CD4-positive, CD25-positive, alpha-beta regulatory T cell (primary cell): ENCODE data around the gene ARHGEF39. TPM values are rescaled to one million over a fixed set of nuclear protein-coding genes. Genes with fewer than 3 reads are reported as not detected.

ENCODE experiments used
- ATAC-seq, 2 donors: fragments of 150-1000 bp; cut with Tn5 transposase; one replicate each; pipeline ENCODE4 v1.10.0; 2021; ENCODE audit warnings: low read depth in 2 of 2, moderate number of reproducible peaks in 2 of 2, moderate library complexity in 1 of 2
- DNase-seq, 3 donors: peaks; one replicate each; pipeline versions ENCODE4 v3.0.0 to v3.0.0-alpha.2; 2012 to 2022; ENCODE audit warnings: mixed read lengths in 1 of 3
- H3K27ac ChIP-seq: one replicate; pipeline ENCODE4 v1.7.0; 2013; ENCODE audit warnings: mild to moderate bottlenecking, low read length; ENCODE audit not compliant: insufficient read depth, poor library complexity, severe bottlenecking
- H3K27me3 ChIP-seq: one replicate; pipeline ENCODE4 v1.7.0; 2013; ENCODE audit warnings: low read length; ENCODE audit not compliant: control insufficient read depth, insufficient read depth
- H3K36me3 ChIP-seq: one replicate; pipeline ENCODE4 v1.7.0; 2013; ENCODE audit warnings: mild to moderate bottlenecking, low read length, moderate library complexity; ENCODE audit not compliant: control insufficient read depth, insufficient read depth
- H3K4me1 ChIP-seq: 2 replicates; pipeline ENCODE4 v1.7.0; 2013; ENCODE audit warnings: mild to moderate bottlenecking, low read length; ENCODE audit not compliant: insufficient read depth, control insufficient read depth, poor library complexity, severe bottlenecking
- H3K4me3 ChIP-seq: one replicate; pipeline ENCODE4 v1.7.0; 2013; ENCODE audit warnings: low read depth, mild to moderate bottlenecking, low read length, moderate library complexity
- H3K9me3 ChIP-seq, 2 experiments: 1 replicate in 1 of 2; 2 replicates in 1 of 2; pipeline ENCODE4 v1.7.0; 2013; ENCODE audit warnings: low read length in 2 of 2, mild to moderate bottlenecking in 1 of 2, moderate library complexity in 1 of 2; ENCODE audit not compliant: control insufficient read depth in 2 of 2
- H3K27ac Mint-ChIP-seq, 3 donors: one replicate each; pipeline ENCODE4 v1.8.0; 2020 to 2022; ENCODE audit warnings: mild to moderate bottlenecking in 3 of 3, mixed read lengths in 3 of 3, moderate library complexity in 2 of 3
- H3K27me3 Mint-ChIP-seq: one replicate; pipeline ENCODE4 v1.8.0; 2022; ENCODE audit warnings: mild to moderate bottlenecking, mixed read lengths
- H3K36me3 Mint-ChIP-seq: one replicate; pipeline ENCODE4 v1.8.0; 2020; ENCODE audit warnings: mixed read lengths
- H3K4me1 Mint-ChIP-seq, 4 donors: one replicate each; pipeline ENCODE4 v1.8.0; 2020 to 2022; ENCODE audit warnings: mixed read lengths in 4 of 4, mild to moderate bottlenecking in 1 of 4
- H3K4me3 Mint-ChIP-seq, 4 donors: one replicate each; pipeline ENCODE4 v1.8.0; 2020 to 2022; ENCODE audit warnings: mild to moderate bottlenecking in 4 of 4, mixed read lengths in 4 of 4, moderate library complexity in 3 of 4
- H3K9me3 Mint-ChIP-seq, 7 donors: one replicate each; pipeline ENCODE4 v1.8.0; 2020 to 2022; ENCODE audit warnings: mixed read lengths in 7 of 7, mild to moderate bottlenecking in 3 of 7, moderate library complexity in 2 of 7
- polyA plus RNA-seq, 4 donors: library from polyadenylated mRNA; unstranded; fragments of 300-500 nt; fragmentation: Illumina TruSeq; gene quantifications; one replicate each; pipeline ENCODE4 v1.2.3, GENCODE V29; 2021
- total RNA-seq: library from RNA; stranded (reverse); gene quantifications from one replicate; pipeline ENCODE4 v1.2.3, GENCODE V29; 2022

ARHGEF39 gene
- total and polyA plus RNA-seq, 5 donors from 2014 or later: 0.36 to 0.84 (median 0.44) TPM

DNA sequence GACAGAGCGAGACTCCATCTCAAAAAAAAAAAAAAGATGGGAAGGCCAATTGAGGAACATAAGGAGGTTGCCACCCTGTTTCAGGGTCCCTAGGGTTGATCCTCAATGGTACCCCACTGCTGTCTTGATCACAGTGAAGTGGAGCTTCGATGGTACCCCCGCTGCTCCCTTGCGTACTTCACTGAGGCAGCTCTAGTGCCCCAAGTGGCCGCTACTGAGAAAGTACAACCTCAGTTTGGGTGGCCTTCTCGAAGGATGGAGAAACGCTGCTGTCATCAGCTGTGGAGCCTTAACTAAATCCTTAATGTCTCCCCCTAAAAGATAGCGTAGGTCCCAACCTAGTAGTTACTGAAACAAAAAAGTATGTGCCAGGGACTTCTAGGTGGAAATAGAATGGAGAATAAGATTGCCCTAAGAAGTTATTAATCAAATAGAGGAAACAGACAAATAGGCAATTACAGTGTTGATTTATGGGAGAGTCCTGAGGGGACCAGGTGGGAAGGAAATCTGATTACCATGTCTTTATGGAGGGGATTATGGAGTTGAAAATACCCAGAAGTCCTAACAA, 53.7 kb downstream of the ARHGEF39 start:
- Mint-ChIP-seq H3K4me3 (peak overlapping the region in 2 of 4 donors; percentile 5 to 14), H3K27ac (no peak overlapping the region), H3K36me3 (peaks cover 5% of the 10 kb centered on the region), H3K27me3 (no peaks in the 10 kb centered on the region), H3K4me1 (peaks cover 8 to 34% (median 24%) of the 10 kb centered on the region in 4 donors), H3K9me3 (peaks cover 0 to 2% (median 0%) of the 10 kb centered on the region in 7 donors)
- Histone ChIP-seq H3K36me3 (peaks cover 25% of the 10 kb centered on the region), H3K4me3 (no peak overlapping the region), H3K9me3 (no peaks in the 10 kb centered on the region), H3K27ac (no peak overlapping the region), H3K27me3 (no peaks in the 10 kb centered on the region), H3K4me1 (peaks cover 6% of the 10 kb centered on the region)
- ATAC-seq (peak; percentile 74 to 92), DNase-seq (peak; percentile 34 to 76 (median 56))

DNA sequence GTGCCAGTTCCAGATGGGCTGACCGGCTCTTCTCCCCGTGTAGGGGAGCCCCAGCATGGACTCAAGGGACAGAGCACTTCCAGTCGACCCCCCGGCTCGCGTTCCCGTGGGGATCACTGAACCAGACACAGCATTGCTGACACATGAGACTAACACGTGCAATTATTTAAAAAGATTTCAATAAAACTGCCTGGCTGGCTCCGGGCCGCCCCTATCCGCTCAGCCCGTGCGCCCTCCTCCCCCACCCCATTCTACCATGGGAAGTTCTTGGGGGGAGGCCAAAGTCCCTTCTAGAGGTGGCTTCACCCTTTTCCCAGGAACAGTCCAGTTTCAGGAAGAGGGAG, 55.2 kb downstream of the ARHGEF39 start:
- no peaks in the 10 kb centered on the region for H3K27me3 ChIP-seq
- Mint-ChIP-seq H3K9me3 (no peaks in the 10 kb centered on the region), H3K27ac (no peak overlapping the region), H3K27me3 (no peaks in the 10 kb centered on the region), H3K36me3 (peaks cover 5% of the 10 kb centered on the region), H3K4me1 (peaks cover 5 to 32% (median 23%) of the 10 kb centered on the region in 4 donors), H3K4me3 (no peak overlapping the region)
- peaks cover 14% of the 10 kb centered on the region for H3K4me1 ChIP-seq
- H3K9me3 ChIP-seq: no peaks in the 10 kb centered on the region
- H3K27ac ChIP-seq: no peak overlapping the region
- ATAC-seq: no peak
- no peak for DNase-seq
- peaks cover 25% of the 10 kb centered on the region for H3K36me3 ChIP-seq
- no peak overlapping the region for H3K4me3 ChIP-seq

Other genes with a start within 250 kb of the ARHGEF39 start
- 0.42 TPM for gene RUSC2, start 175.1 kb downstream of the ARHGEF39 start, total RNA-seq
- under 1 TPM in 1 of 4 donors, not detected in 3; 0.12 TPM for gene RUSC2, start 175.1 kb downstream of the ARHGEF39 start, polyA plus RNA-seq
- 24.5 TPM for gene TESK1, start 59.9 kb downstream of the ARHGEF39 start, total RNA-seq
- 1 to 10 TPM; 3.9 to 5.7 (median 4.5) TPM for gene TESK1, start 59.9 kb downstream of the ARHGEF39 start, polyA plus RNA-seq
- 7.9 TPM for gene CD72, start 46.8 kb downstream of the ARHGEF39 start, total RNA-seq
- gene CD72, start 46.8 kb downstream of the ARHGEF39 start, polyA plus RNA-seq: 1 to 10 TPM; 1.0 to 4.0 (median 1.9) TPM
- 76.9 TPM for gene SIT1, start 14.3 kb downstream of the ARHGEF39 start, total RNA-seq
- gene SIT1, start 14.3 kb downstream of the ARHGEF39 start, polyA plus RNA-seq: 100 to 1,000 TPM; 239 to 346 (median 308) TPM
- 6,542 TPM for gene RMRP, start 7.2 kb downstream of the ARHGEF39 start, total RNA-seq
- not detected for gene RMRP, start 7.2 kb downstream of the ARHGEF39 start, polyA plus RNA-seq
- 31.2 TPM for gene CCDC107, start 6.9 kb downstream of the ARHGEF39 start, total RNA-seq
- gene CCDC107, start 6.9 kb downstream of the ARHGEF39 start, polyA plus RNA-seq: 10 to 100 TPM; 65.8 to 83.2 (median 71.7) TPM
- not detected for gene CA9, start 8.7 kb upstream of the ARHGEF39 start, total RNA-seq
- under 1 TPM in 1 of 4 donors, not detected in 3; 0.48 TPM for gene CA9, start 8.7 kb upstream of the ARHGEF39 start, polyA plus RNA-seq
- 38.8 TPM for gene TPM2, start 24.7 kb upstream of the ARHGEF39 start, total RNA-seq
- gene TPM2, start 24.7 kb upstream of the ARHGEF39 start, polyA plus RNA-seq: not detected
- 277 TPM for gene TLN1, start 67.0 kb upstream of the ARHGEF39 start, total RNA-seq
- gene TLN1, start 67.0 kb upstream of the ARHGEF39 start, polyA plus RNA-seq: 10 to 100 TPM; 33.7 to 36.2 (median 35.9) TPM
- gene CREB3, start 67.5 kb upstream of the ARHGEF39 start, total RNA-seq: 14.6 TPM
- 10 to 100 TPM; 33.4 to 36.4 (median 34.6) TPM for gene CREB3, start 67.5 kb upstream of the ARHGEF39 start, polyA plus RNA-seq
- gene GBA2, start 84.0 kb upstream of the ARHGEF39 start, total RNA-seq: 47.9 TPM
- gene GBA2, start 84.0 kb upstream of the ARHGEF39 start, polyA plus RNA-seq: 10 to 100 TPM; 18.7 to 27.1 (median 21.2) TPM
- gene RGP1, start 84.1 kb upstream of the ARHGEF39 start, total RNA-seq: 22.8 TPM
- gene RGP1, start 84.1 kb upstream of the ARHGEF39 start, polyA plus RNA-seq: 10 to 100 TPM in 1 of 4 donors, 1 to 10 TPM in 3; 4.6 to 10.2 (median 7.0) TPM
- not detected for gene MSMP, start 89.1 kb upstream of the ARHGEF39 start, total RNA-seq
- under 1 TPM in 1 of 4 donors, not detected in 3; 0.69 TPM for gene MSMP, start 89.1 kb upstream of the ARHGEF39 start, polyA plus RNA-seq
- gene NPR2, start 126.4 kb upstream of the ARHGEF39 start, total RNA-seq: 7.7 TPM
- gene NPR2, start 126.4 kb upstream of the ARHGEF39 start, polyA plus RNA-seq: 1 to 10 TPM in 2 of 4 donors, under 1 TPM in 1, not detected in 1; 0.46 to 1.9 (median 1.5) TPM
- 0.99 TPM for gene SPAG8, start 147.1 kb upstream of the ARHGEF39 start, total RNA-seq
- gene SPAG8, start 147.1 kb upstream of the ARHGEF39 start, polyA plus RNA-seq: 1 to 10 TPM in 1 of 4 donors, under 1 TPM in 2, not detected in 1; 0.75 to 1.3 (median 0.85) TPM
- 21.7 TPM for gene HINT2, start 149.8 kb upstream of the ARHGEF39 start, total RNA-seq
- 100 to 1,000 TPM in 2 of 4 donors, 10 to 100 TPM in 2; 70.5 to 105 (median 90.6) TPM for gene HINT2, start 149.8 kb upstream of the ARHGEF39 start, polyA plus RNA-seq
- gene FAM221B, start 163.5 kb upstream of the ARHGEF39 start, total RNA-seq: not detected
- gene FAM221B, start 163.5 kb upstream of the ARHGEF39 start, polyA plus RNA-seq: under 1 TPM in 1 of 4 donors, not detected in 3; 0.03 TPM
- gene TMEM8B, start 164.0 kb upstream of the ARHGEF39 start, total RNA-seq: 3.3 TPM
- gene TMEM8B, start 164.0 kb upstream of the ARHGEF39 start, polyA plus RNA-seq: 1 to 10 TPM in 3 of 4 donors, under 1 TPM in 1; 0.21 to 1.5 (median 1.3) TPM
- gene OR13J1, start 205.2 kb upstream of the ARHGEF39 start, total RNA-seq: not detected
- gene OR13J1, start 205.2 kb upstream of the ARHGEF39 start, polyA plus RNA-seq: not detected
- gene HRCT1, start 241.0 kb upstream of the ARHGEF39 start, total RNA-seq: not detected
- not detected for gene HRCT1, start 241.0 kb upstream of the ARHGEF39 start, polyA plus RNA-seq
- gene SPAAR, start 244.3 kb upstream of the ARHGEF39 start, total RNA-seq: not detected
- not detected for gene SPAAR, start 244.3 kb upstream of the ARHGEF39 start, polyA plus RNA-seq